ENCODE results near the gene CD74. TPM values are rescaled to one million over a fixed set of nuclear protein-coding genes. Genes with fewer than 3 reads are reported as not detected.
"Not testable (repeated sequence)": the region's sequence is repeated elsewhere in the genome, so short reads cannot be mapped to it uniquely, and the experiment has no call there.

CD74 gene
- 440 and 444 TPM in 2 replicates for total RNA-seq

GRCh38 chr5:150412319-150413175 lies at the start of gene CD74:
CD74 (minus strand) TSS chr5:150412910; CDS start chr5:150412749, 161 bp downstream.
- H3K9me3 Mint-ChIP-seq: no peaks in the 10 kb centered on the region
- intact Hi-C loops (cut with micrococcal nuclease): loop anchor here (1.0 to 5.0 kb wide), 11 partner anchors 24 to 1068 kb away; partner anchors contain the start of genes CSNK1A1, GRPEL2, HMGXB3 and RBM22

GRCh38 chr5:150461231-150461630 lies 48.5 kb upstream of the CD74 start:
- Mint-ChIP-seq H3K9me3 (no peaks in the 10 kb centered on the region), H3K4me1 (ENCODE audit: low read depth) (peaks cover 19% of the 10 kb centered on the region), H3K27ac (no peak overlapping the region), H3K27me3 (ENCODE audit: insufficient read depth) (peaks cover 1% of the 10 kb centered on the region), H3K4me3 (no peak overlapping the region), H3K36me3 (ENCODE audit: low read depth) (no peaks in the 10 kb centered on the region)
- DNase-seq (ENCODE audit: low spot score): no peak
- intact Hi-C loops (cut with micrococcal nuclease): no loop called here

More at GRCh38 chr5:150412319-150413175, at the start of gene CD74:
- Mint-ChIP-seq H3K4me3 (peak within 1 kb of the TSS; percentile 91), H3K36me3 (ENCODE audit: low read depth) (peaks cover 16% of the 10 kb centered on the region), H3K27ac (peak within 1 kb of the TSS; percentile 98), H3K4me1 (ENCODE audit: low read depth) (peaks cover 45% of the 10 kb centered on the region), H3K27me3 (ENCODE audit: insufficient read depth) (no peaks in the 10 kb centered on the region)
- peak; percentile 92 for DNase-seq (ENCODE audit: low spot score)

GRCh38 chr5:150460781-150461180 lies 48.1 kb upstream of the CD74 start:
- intact Hi-C loops (cut with micrococcal nuclease): no loop called here
- no peak overlapping the region for H3K27ac Mint-ChIP-seq

GRCh38 chr5:150458802-150459557 lies 46.3 kb upstream of the CD74 start:
- no peak overlapping the region for H3K4me3 Mint-ChIP-seq
- peaks cover 1% of the 10 kb centered on the region for H3K27me3 Mint-ChIP-seq (ENCODE audit: insufficient read depth)
- H3K4me1 Mint-ChIP-seq (ENCODE audit: low read depth): peaks cover 19% of the 10 kb centered on the region
- no peak overlapping the region for H3K27ac Mint-ChIP-seq
- DNase-seq (ENCODE audit: low spot score): peak; percentile 75
- H3K36me3 Mint-ChIP-seq (ENCODE audit: low read depth): no peaks in the 10 kb centered on the region
- intact Hi-C loops (cut with micrococcal nuclease): loop anchor here (1.0 to 2.0 kb wide), 8 partner anchors 9 to 388 kb away; partner anchors contain the start of gene RBM22
- H3K9me3 Mint-ChIP-seq: no peaks in the 10 kb centered on the region

More at GRCh38 chr5:150460781-150461180, 48.1 kb upstream of the CD74 start:
- Mint-ChIP-seq H3K4me3 (no peak overlapping the region), H3K4me1 (ENCODE audit: low read depth) (peaks cover 19% of the 10 kb centered on the region), H3K27me3 (ENCODE audit: insufficient read depth) (peaks cover 1% of the 10 kb centered on the region), H3K36me3 (ENCODE audit: low read depth) (no peaks in the 10 kb centered on the region), H3K9me3 (no peaks in the 10 kb centered on the region)
- DNase-seq (ENCODE audit: low spot score): no peak

GRCh38 chr5:150457562-150458240 lies 45.0 kb upstream of the CD74 start:
- H3K27me3 Mint-ChIP-seq (ENCODE audit: insufficient read depth): peaks cover 1% of the 10 kb centered on the region
- peak overlapping the region; percentile 61 for H3K27ac Mint-ChIP-seq
- intact Hi-C loops (cut with micrococcal nuclease): loop anchor here (1.0 to 2.0 kb wide), 5 partner anchors 7 to 243 kb away; partner anchors contain the start of gene RBM22
- DNase-seq (ENCODE audit: low spot score): no peak
- no peaks in the 10 kb centered on the region for H3K36me3 Mint-ChIP-seq (ENCODE audit: low read depth)
- no peaks in the 10 kb centered on the region for H3K9me3 Mint-ChIP-seq
- peak overlapping the region; percentile 34 for H3K4me3 Mint-ChIP-seq
- H3K4me1 Mint-ChIP-seq (ENCODE audit: low read depth): peaks cover 19% of the 10 kb centered on the region

GRCh38 chr5:150457121-150457520 lies 44.4 kb upstream of the CD74 start:
- Mint-ChIP-seq H3K9me3 (no peaks in the 10 kb centered on the region), H3K4me1 (ENCODE audit: low read depth) (peaks cover 19% of the 10 kb centered on the region), H3K27ac (no peak overlapping the region), H3K36me3 (ENCODE audit: low read depth) (no peaks in the 10 kb centered on the region), H3K27me3 (ENCODE audit: insufficient read depth) (peaks cover 1% of the 10 kb centered on the region), H3K4me3 (no peak overlapping the region)
- intact Hi-C loops (cut with micrococcal nuclease): no loop called here
- DNase-seq (ENCODE audit: low spot score): no peak

- Mint-ChIP-seq H3K4me1 (ENCODE audit: low read depth) (peaks cover 23% of the 10 kb centered on the region), H3K9me3 (no peaks in the 10 kb centered on the region), H3K27ac (no peak overlapping the region), H3K36me3 (ENCODE audit: low read depth) (peaks cover under 1% of the 10 kb centered on the region), H3K4me3 (no peak overlapping the region), H3K27me3 (ENCODE audit: insufficient read depth) (peaks cover under 1% of the 10 kb centered on the region)
- intact Hi-C loops (cut with micrococcal nuclease): loop anchor here (5.0 kb wide), 1 partner anchor 758 kb away; no protein-coding TSS in a partner anchor
- DNase-seq (ENCODE audit: low spot score): no peak
These were observed 42.0 kb upstream of the CD74 start for GRCh38 chr5:150454492-150455229.

GRCh38 chr5:150454027-150454426 lies 41.3 kb upstream of the CD74 start:
- H3K36me3 Mint-ChIP-seq (ENCODE audit: low read depth); H3K27ac Mint-ChIP-seq: not testable (repeated sequence)

GRCh38 chr5:150452914-150453313 lies 40.2 kb upstream of the CD74 start:
- intact Hi-C loops (cut with micrococcal nuclease): loop anchor here (5.0 kb wide), 1 partner anchor 759 kb away; no protein-coding TSS in a partner anchor
- H3K4me3 Mint-ChIP-seq: no peak overlapping the region

More at GRCh38 chr5:150454027-150454426, 41.3 kb upstream of the CD74 start:
- DNase-seq (ENCODE audit: low spot score); H3K27me3 Mint-ChIP-seq (ENCODE audit: insufficient read depth); H3K4me3 Mint-ChIP-seq; H3K9me3 Mint-ChIP-seq: not testable (repeated sequence)
- intact Hi-C loops (cut with micrococcal nuclease): loop anchor here (5.0 kb wide), 1 partner anchor 758 kb away; no protein-coding TSS in a partner anchor
- H3K4me1 Mint-ChIP-seq (ENCODE audit: low read depth): peaks cover 19% of the 10 kb centered on the region

GRCh38 chr5:150451594-150451993 lies 38.9 kb upstream of the CD74 start:
- no peak for DNase-seq (ENCODE audit: low spot score)
- Mint-ChIP-seq H3K27me3 (ENCODE audit: insufficient read depth) (peaks cover 2% of the 10 kb centered on the region), H3K27ac (no peak overlapping the region), H3K9me3 (no peaks in the 10 kb centered on the region), H3K4me3 (no peak overlapping the region), H3K4me1 (ENCODE audit: low read depth) (peaks cover 28% of the 10 kb centered on the region), H3K36me3 (ENCODE audit: low read depth) (peaks cover 27% of the 10 kb centered on the region)
- intact Hi-C loops (cut with micrococcal nuclease): loop anchor here (2.0 to 5.0 kb wide), 4 partner anchors 35 to 761 kb away; partner anchors contain the start of genes DCTN4 and TNIP1

More at GRCh38 chr5:150452914-150453313, 40.2 kb upstream of the CD74 start:
- DNase-seq (ENCODE audit: low spot score): no peak
- H3K27ac Mint-ChIP-seq: no peak overlapping the region
- peaks cover 25% of the 10 kb centered on the region for H3K4me1 Mint-ChIP-seq (ENCODE audit: low read depth)
- H3K9me3 Mint-ChIP-seq: no peaks in the 10 kb centered on the region
- H3K36me3 Mint-ChIP-seq (ENCODE audit: low read depth): peaks cover 14% of the 10 kb centered on the region
- peaks cover 2% of the 10 kb centered on the region for H3K27me3 Mint-ChIP-seq (ENCODE audit: insufficient read depth)

- Mint-ChIP-seq H3K4me3 (peak within 1 kb of the TSS; percentile 92), H3K4me1 (ENCODE audit: low read depth) (peaks cover 40% of the 10 kb centered on the region), H3K36me3 (ENCODE audit: low read depth) (peaks cover 41% of the 10 kb centered on the region), H3K27ac (peak within 1 kb of the TSS; percentile 100), H3K9me3 (no peaks in the 10 kb centered on the region), H3K27me3 (ENCODE audit: insufficient read depth) (peaks cover 2% of the 10 kb centered on the region)
- DNase-seq (ENCODE audit: low spot score): peak; percentile 91
- intact Hi-C loops (cut with micrococcal nuclease): loop anchor here (1.0 to 5.0 kb wide), 14 partner anchors 9 to 1322 kb away; partner anchors contain the start of genes CD74, DCTN4, G3BP1 and HMGXB3
These were observed 37.0 kb upstream of the CD74 start, which contains the start of gene RPS14 for GRCh38 chr5:150449517-150450339. RPS14 (minus strand) TSS chr5:150449739; CDS start chr5:150447733, 2,006 bp downstream.
